ENCODE measurements around the gene FAM3A. TPM values are rescaled to one million over a fixed set of nuclear protein-coding genes. Genes with fewer than 3 reads are reported as not detected.
A peak's percentile ranks its signal among the peaks of the same experiment; 100 is the strongest.

The FAM3A gene
- polyA plus RNA-seq, 1 of the 3 experiments (the other 2 are of a cell fraction), result 42.1 TPM

GRCh38 chrX:154534526-154535322 lies 18.7 kb upstream of the FAM3A start (continued):
- TF ChIP-seq REST (IDR thresholded peaks at IDR 0.05; ENCODE audit: low read depth, low read length), result no peak
- TF ChIP-seq FOXM1 (IDR thresholded peaks at IDR 0.05; ENCODE audit: low read depth), result no peak
- no peak for TF ChIP-seq FOXJ3 (CRISPR knock-in tag; IDR thresholded peaks at IDR 0.05)
- TF ChIP-seq SMC3 (IDR thresholded peaks at IDR 0.05; ENCODE audit: low read depth, low read length), result peak; percentile 99
- TF ChIP-seq MAX (IDR thresholded peaks at IDR 0.05; ENCODE audit: low read depth), result 0 out of 2 replicates have a peak, but pooled peaks have one; percentile 40
- TF ChIP-seq CTCF (IDR thresholded peaks at IDR 0.05), result peak; percentile 98
- no peak for TF ChIP-seq RFX5 (IDR thresholded peaks at IDR 0.05; ENCODE audit: low read length)
- TF ChIP-seq, protein P1, sequence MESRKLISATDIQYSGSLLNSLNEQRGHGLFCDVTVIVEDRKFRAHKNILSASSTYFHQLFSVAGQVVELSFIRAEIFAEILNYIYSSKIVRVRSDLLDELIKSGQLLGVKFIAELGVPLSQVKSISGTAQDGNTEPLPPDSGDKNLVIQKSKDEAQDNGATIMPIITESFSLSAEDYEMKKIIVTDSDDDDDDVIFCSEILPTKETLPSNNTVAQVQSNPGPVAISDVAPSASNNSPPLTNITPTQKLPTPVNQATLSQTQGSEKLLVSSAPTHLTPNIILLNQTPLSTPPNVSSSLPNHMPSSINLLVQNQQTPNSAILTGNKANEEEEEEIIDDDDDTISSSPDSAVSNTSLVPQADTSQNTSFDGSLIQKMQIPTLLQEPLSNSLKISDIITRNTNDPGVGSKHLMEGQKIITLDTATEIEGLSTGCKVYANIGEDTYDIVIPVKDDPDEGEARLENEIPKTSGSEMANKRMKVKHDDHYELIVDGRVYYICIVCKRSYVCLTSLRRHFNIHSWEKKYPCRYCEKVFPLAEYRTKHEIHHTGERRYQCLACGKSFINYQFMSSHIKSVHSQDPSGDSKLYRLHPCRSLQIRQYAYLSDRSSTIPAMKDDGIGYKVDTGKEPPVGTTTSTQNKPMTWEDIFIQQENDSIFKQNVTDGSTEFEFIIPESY (IDR thresholded peaks at IDR 0.05; ENCODE audit: borderline replicate concordance, low read depth), result no peak
- TF ChIP-seq NRF1 (IDR thresholded peaks at IDR 0.05; ENCODE audit: low read depth, low read length), result peak; percentile 19; the same call in 1 of the 2 replicates

DNA sequence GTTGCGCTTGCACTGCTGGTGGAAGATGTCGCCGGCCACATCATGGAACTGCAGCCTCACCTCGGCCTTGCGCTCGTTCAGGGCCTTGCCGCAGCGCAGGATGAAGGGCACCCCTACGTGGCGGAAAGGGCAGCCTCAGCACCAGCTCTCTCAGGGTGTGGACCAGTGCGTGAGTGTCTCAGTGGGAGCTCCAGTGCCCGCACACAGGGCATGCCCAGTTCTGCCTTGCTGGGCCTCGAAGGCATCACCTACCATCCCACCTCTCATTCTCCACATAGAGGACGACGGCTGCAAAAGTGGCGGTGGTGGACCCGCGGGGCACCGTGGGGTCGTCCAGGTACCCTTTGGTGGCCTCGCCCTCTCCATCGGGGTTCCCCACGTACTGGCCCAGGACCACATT lies 16.7 kb upstream of the FAM3A start:
- H3K79me2 ChIP-seq (ENCODE audit: insufficient read depth), result peaks cover 7% of the 10 kb centered on the region; the same call in 1 of the 2 replicates
- no peaks in the 10 kb centered on the region for H3K9me3 ChIP-seq
- H3K4me3 ChIP-seq (ENCODE audit: low read depth in 2 of 2, low read length in 1 of 2), result no peak overlapping the region
- H3K9me2 ChIP-seq, result no peaks in the 10 kb centered on the region
- no peak overlapping the region for H3K4me2 ChIP-seq
- WGBS (ENCODE audit: low lambda C conversion rate), result 50% methylated on average over 9 of the region's 23 CpGs
- DNase-seq, result no peak
- POLR2A ChIA-PET, result interaction anchor here (0.6 to 2.2 kb wide), 2 partner anchors 117 to 134 kb away, joined by 6 to 9 read pairs; partner anchors contain the start of gene RPL10
- no peaks in the 10 kb centered on the region; the same call in 1 of the 2 replicates for H3K27me3 ChIP-seq (ENCODE audit: insufficient read depth)
- H2AFZ ChIP-seq (ENCODE audit: low read depth), result no peak overlapping the region
- peaks cover 0 to 20% of the 10 kb centered on the region in 2 experiments for H3K36me3 ChIP-seq (replicated peaks in 1 of 2; ENCODE audit: control insufficient read depth in 1 of 2, insufficient read depth in 2 of 2, low read length in 1 of 2)
- peaks cover 0 to 4% of the 10 kb centered on the region in 2 experiments; a peak in 1 of 4 replicates for H3K4me1 ChIP-seq (ENCODE audit: control insufficient read depth in 1 of 2, insufficient read depth in 2 of 2, low read depth in 1 of 2, low read length in 1 of 2)
- CTCF ChIA-PET, result interaction anchor here (1.7 to 1.8 kb wide), 2 partner anchors 134 to 1591 kb away, joined by 4 to 10 read pairs; partner anchors contain the start of gene RPL10
- H4K20me1 ChIP-seq (ENCODE audit: insufficient read depth), result no peaks in the 10 kb centered on the region
- no peak overlapping the region for H3K27ac ChIP-seq (ENCODE audit: low read depth in 2 of 2, low read length in 1 of 2)
- H3K9ac ChIP-seq, result no peak overlapping the region
- no peaks in the 10 kb centered on the region for H3F3A ChIP-seq (replicated peaks; ENCODE audit: insufficient read depth)
- TF ChIP-seq REST (IDR thresholded peaks at IDR 0.05; ENCODE audit: low read depth, low read length) (no peak), RXRA (IDR thresholded peaks at IDR 0.05; ENCODE audit: borderline replicate concordance, low read depth) (no peak), RCOR1 (IDR thresholded peaks at IDR 0.05; ENCODE audit: low read length) (no peak), RFX5 (IDR thresholded peaks at IDR 0.05; ENCODE audit: low read length) (no peak), NRF1 (IDR thresholded peaks at IDR 0.05; ENCODE audit: low read depth, low read length) (no peak), MAX (IDR thresholded peaks at IDR 0.05; ENCODE audit: low read depth) (no peak), CTCF (IDR thresholded peaks at IDR 0.05) (no peak), MEF2A (IDR thresholded peaks at IDR 0.05; ENCODE audit: borderline replicate concordance, low read depth) (no peak)

Measured in SK-N-SH (cell line).